HepG2 (cell line): ENCODE results near the gene USP7. TPM values are rescaled to one million over a fixed set of nuclear protein-coding genes. Genes with fewer than 3 reads are reported as not detected.

ENCODE experiments used
- ATAC-seq: fragments of 200-7000 bp; cut with Tn5 transposase; 3 replicates; pipeline ENCODE4 v1.9.1; 2020; ENCODE audit warnings: mild to moderate bottlenecking, moderate library complexity
- BruUV-seq: library from RNA; stranded (reverse); fragments of 400-500 nt; replicated peaks from 2 replicates; lab custom pipeline; 2021; lab: Mats Ljungman, UMichigan
- CTCF ChIA-PET: fragments of 300-600 bp; formaldehyde crosslinking; extraction: SDS; loops from one replicate; lab custom pipeline; 2021; ENCODE audit warnings: low total read pairs, inconsistent platforms, low intra/inter-chr PET ratio; lab: Yijun Ruan, JAX
- POLR2A ChIA-PET: fragments of 350-600 bp; sonication (Branson Sonifier 250); formaldehyde crosslinking; loops from one replicate; lab custom pipeline; 2020; ENCODE audit warnings: antibody characterized with exemption, inconsistent platforms; lab: Yijun Ruan, JAX
- DNase-seq: peaks from one replicate; pipeline ENCODE4 v3.0.0-alpha.2; 2015; ENCODE audit warnings: low spot score
- FAIRE-seq: peaks from 3 replicates; lab custom pipeline; 2011; peaks lifted over from hg19 to GRCh38; lab: Jason Lieb, UNC
- H2AFZ ChIP-seq: one replicate; pipeline ENCODE4 v1.6.1; 2011; ENCODE audit warnings: low read length, inconsistent platforms
- H3K27ac ChIP-seq: fragments of 300-600 bp; 3 replicates; pipeline ENCODE4 v1.8.0; 2011; ENCODE audit warnings: mixed run types, mild to moderate bottlenecking, mixed read lengths, low read length, inconsistent platforms; ENCODE audit not compliant: insufficient read depth; ENCODE audit errors: extremely low read length
- H3K27me3 ChIP-seq, 2 experiments: fragments of 200-600 bp in 1 of 2; 2 replicates in 1 of 2; 3 replicates in 1 of 2; pipeline versions ENCODE4 v1.6.0 to v1.8.0; 2011; ENCODE audit warnings: low read length in 2 of 2, mild to moderate bottlenecking in 2 of 2, moderate library complexity in 2 of 2, inconsistent platforms in 1 of 2; ENCODE audit not compliant: insufficient read depth in 2 of 2, control insufficient read depth in 1 of 2
- H3K36me3 ChIP-seq, 2 experiments: fragments of 200-600 bp in 1 of 2; replicated peaks in 1 of 2; 2 replicates in 1 of 2; 3 replicates in 1 of 2; pipeline versions ENCODE4 v1.5.1 to v1.8.0; 2011; ENCODE audit warnings: low read length in 2 of 2, inconsistent platforms in 1 of 2; ENCODE audit not compliant: insufficient read depth in 2 of 2, control insufficient read depth in 1 of 2
- H3K4me1 ChIP-seq: 2 replicates; pipeline ENCODE4 v1.5.1; 2012; ENCODE audit warnings: low read length, inconsistent platforms; ENCODE audit not compliant: insufficient read depth
- H3K4me2 ChIP-seq: 2 replicates; pipeline ENCODE4 v1.6.0; 2011; ENCODE audit warnings: low read depth, low read length, inconsistent platforms
- H3K4me3 ChIP-seq, 3 experiments: fragments of 200-600 bp in 1 of 3; sonication (generic), shearing (Covaris generic) in 1 of 3; replicated peaks in 1 of 3; 2 replicates each; pipeline ENCODE4 v1.5.1; 2011 to 2016; ENCODE audit warnings: low read length in 3 of 3, inconsistent platforms in 2 of 3, low read depth in 2 of 3, mild to moderate bottlenecking in 2 of 3, control low read depth in 1 of 3, mixed read lengths in 1 of 3; ENCODE audit not compliant: insufficient read depth in 1 of 3
- H3K79me2 ChIP-seq: one replicate; pipeline ENCODE4 v1.6.1; 2011; ENCODE audit warnings: low read length, inconsistent platforms; ENCODE audit not compliant: insufficient read depth
- H3K9ac ChIP-seq: 2 replicates; pipeline ENCODE4 v1.6.0; 2011; ENCODE audit warnings: mild to moderate bottlenecking, low read depth, low read length, inconsistent platforms; ENCODE audit not compliant: insufficient read depth
- H3K9me3 ChIP-seq: 2 replicates; pipeline ENCODE4 v1.5.1; 2012; ENCODE audit warnings: mild to moderate bottlenecking, low read length
- H4K20me1 ChIP-seq: 2 replicates; pipeline ENCODE4 v1.6.0; 2011; ENCODE audit warnings: inconsistent platforms, mild to moderate bottlenecking, low read length, moderate library complexity; ENCODE audit not compliant: insufficient read depth
- HMG20B ChIP-seq: conservative IDR thresholded peaks from 2 replicates; pipeline ENCODE4 v1.6.1; 2016; ENCODE audit warnings: missing genetic modification reagents, missing compliant biosample characterization
- RARA ChIP-seq: IDR thresholded peaks from 2 replicates; pipeline ENCODE4 v1.6.1; 2016; ENCODE audit warnings: missing genetic modification reagents, missing compliant biosample characterization
- ZNF263 ChIP-seq: sonication (generic); formaldehyde crosslinking; IDR thresholded peaks from 2 replicates; pipeline ENCODE4 v1.4.0; 2020; ENCODE audit warnings: missing genetic modification reagents
- ZNF547 ChIP-seq: sonication (generic); formaldehyde crosslinking; IDR thresholded peaks from 2 replicates; pipeline ENCODE4 v1.5.1; 2020; ENCODE audit warnings: mild to moderate bottlenecking, missing genetic modification reagents
- ZNF644 ChIP-seq: IDR thresholded peaks from 2 replicates; pipeline ENCODE4 v1.6.1; 2016; ENCODE audit warnings: low read depth
- ZNF720 ChIP-seq: sonication (generic); formaldehyde crosslinking; IDR thresholded peaks from 2 replicates; pipeline ENCODE4 v1.4.0; 2020; ENCODE audit warnings: missing genetic modification reagents
- ZNF737 ChIP-seq: sonication (generic); formaldehyde crosslinking; IDR thresholded peaks from 2 replicates; pipeline ENCODE4 v1.5.0; 2020; ENCODE audit warnings: missing genetic modification reagents, mild to moderate bottlenecking, borderline replicate concordance
- ZNF850 ChIP-seq: sonication (generic); formaldehyde crosslinking; conservative IDR thresholded peaks from 2 replicates; pipeline ENCODE4 v1.9.0; 2021; ENCODE audit warnings: mild to moderate bottlenecking, missing genetic modification reagents
- WGBS: methylation state at CpG from one replicate; pipeline ENCODE4 v1.1.6; 2017; ENCODE audit warnings: low lambda C conversion rate; 5-methylcytosine and 5-hydroxymethylcytosine counted together
- in situ Hi-C: cut with HindIII; loops from 2 replicates; pipeline ENCODE4 v1.10.0; 2017; ENCODE audit warnings: low pct_unique_long_range_greater_than_20kb; ENCODE audit not compliant: extremely low pct_ligation_motif_present
- intact Hi-C: fragments of 100-400 bp; cut with micrococcal nuclease; formaldehyde crosslinking; loops from one replicate; pipeline ENCODE4 v1.10.0; 2022; ENCODE audit not compliant: unreplicated experiment
- polyA plus RNA-seq, 8 experiments: library from polyadenylated mRNA; depleted of rRNA in 3 of 8; stranded (reverse) in 7 of 8; unstranded in 1 of 8; fragments of >200 nt; fragmentation: Illumina TruSeq in 4 of 8; extraction: Trizol in 4 of 8; gene quantifications; 2 replicates each; pipeline versions ENCODE4 v1.2.1 to v1.2.3, GENCODE V29; 2011 to 2016; ENCODE audit warnings: low read depth in 4 of 8, missing spikeins in 1 of 8, mixed read lengths in 1 of 8; ENCODE audit not compliant: insufficient read depth in 1 of 8
- total RNA-seq, 5 experiments: library from RNA; depleted of rRNA; stranded (reverse); fragments of >200 nt; fragmentation: Illumina TruSeq; extraction: Trizol; gene quantifications; 2 replicates each; pipeline ENCODE4 v1.2.3, GENCODE V29; 2016; ENCODE audit warnings: low read depth in 1 of 5
- TF ChIP-seq, protein P1 (sequence below): sonication (generic); formaldehyde crosslinking; IDR thresholded peaks from one replicate; pipeline ENCODE4 v1.5.1; 2020; ENCODE audit warnings: mild to moderate bottlenecking, missing genetic modification reagents; ENCODE audit errors: not compliant biosample characterization

The USP7 gene
- total and polyA plus RNA-seq, 2 of the 13 experiments (the other 11 are each of a cell fraction or from before 2014, with no cell fraction given), result 52.5 to 173 TPM

DNA sequence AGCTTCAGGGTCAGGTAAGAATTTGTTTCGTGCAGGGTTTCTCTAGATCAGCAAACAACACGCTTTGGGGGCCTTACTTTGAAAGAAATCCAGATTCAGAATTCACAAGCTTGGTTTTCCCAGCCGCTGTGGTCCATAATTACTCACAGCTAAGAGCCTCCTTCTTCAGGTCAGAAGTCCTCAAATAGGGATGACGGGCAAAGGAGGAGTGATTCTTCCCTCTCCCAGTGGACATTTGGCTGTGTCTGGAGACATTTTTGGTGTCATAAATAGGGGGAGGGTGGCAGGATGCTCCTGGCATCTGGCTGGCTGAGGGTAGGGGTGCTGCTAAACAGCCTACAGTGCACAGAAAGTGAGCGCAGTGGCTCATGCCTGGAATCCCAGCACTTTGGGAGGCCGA lies 48.6 kb upstream of the USP7 start:
- Histone ChIP-seq H3K9ac (no peak overlapping the region), H3K9me3 (peaks cover 12% of the 10 kb centered on the region), H2AFZ (no peak overlapping the region), H3K4me2 (no peak overlapping the region), H4K20me1 (no peaks in the 10 kb centered on the region), H3K79me2 (no peaks in the 10 kb centered on the region)
- in situ Hi-C loops, result no loop called here
- intact Hi-C loops, result no loop called here
- POLR2A ChIA-PET, result no interaction called here
- 35% methylated on average over 6 of the region's 6 CpGs for WGBS
- no peak for DNase-seq
- BruUV-seq, result no TSS peak
- no peak for ATAC-seq
- peak; percentile 65 for TF ChIP-seq ZNF263 (CRISPR knock-in tag)
- no peak for TF ChIP-seq ZNF644 (CRISPR knock-in tag)
- TF ChIP-seq ZNF547 (CRISPR knock-in tag), result 0 out of 2 replicates have a peak, but pooled peaks have one; percentile 26
- TF ChIP-seq, all 625 proteins: peak for 2
- Histone ChIP-seq H3K4me3 (no peak overlapping the region), H3K27me3 (peaks cover under 1 to 7% of the 10 kb centered on the region in 2 experiments; a peak in 4 of 5 replicates), H3K36me3 (no peaks in the 10 kb centered on the region), H3K27ac (no peak overlapping the region), H3K4me1 (peaks cover 56% of the 10 kb centered on the region)
- no peak for FAIRE-seq
- CTCF ChIA-PET, result no interaction called here

DNA sequence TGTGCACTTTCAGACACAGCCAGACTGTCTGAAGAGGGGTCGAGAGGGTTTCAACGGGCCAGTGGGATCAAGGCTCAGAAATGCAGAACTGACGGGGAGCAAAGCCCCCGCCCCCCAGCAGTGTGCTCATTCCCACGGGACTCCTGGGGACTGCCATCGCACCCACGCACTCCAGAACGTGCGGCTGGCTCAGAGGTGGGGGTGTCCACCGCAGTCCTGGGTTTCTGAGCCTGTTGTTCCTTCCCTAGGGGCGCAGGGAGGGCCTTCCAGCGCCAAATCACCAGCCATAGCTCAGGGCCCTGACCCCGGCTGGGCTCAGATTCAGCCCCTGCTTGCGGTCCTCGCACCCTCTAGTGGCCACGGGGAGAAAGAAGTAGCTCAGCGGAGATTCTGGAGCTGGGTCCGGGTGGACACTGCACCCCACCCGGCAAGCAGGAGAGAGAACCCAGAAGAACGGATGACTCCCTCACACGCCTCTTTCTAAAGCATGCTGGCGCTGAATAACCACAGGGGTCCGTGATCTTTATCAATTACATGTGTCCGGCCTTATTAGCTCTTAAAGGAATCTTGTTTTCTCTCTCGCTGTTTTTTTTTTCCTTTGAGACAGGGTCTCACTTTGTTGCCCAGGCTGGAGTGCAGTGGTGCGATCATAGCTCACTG lies 45.0 kb upstream of the USP7 start:
- Histone ChIP-seq H4K20me1 (no peaks in the 10 kb centered on the region), H2AFZ (peak overlapping the region; percentile 78), H3K79me2 (no peaks in the 10 kb centered on the region), H3K27ac (no peak overlapping the region), H3K9ac (peak overlapping the region; percentile 46), H3K4me1 (peaks cover 54% of the 10 kb centered on the region), H3K4me3 (peak overlapping the region; percentile 57 to 78 (median 61)), H3K27me3 (peaks cover 2 to 8% of the 10 kb centered on the region in 2 experiments; a peak in 3 of 5 replicates), H3K36me3 (no peaks in the 10 kb centered on the region), H3K4me2 (peak overlapping the region; percentile 94), H3K9me3 (peaks cover under 1% of the 10 kb centered on the region; the same call in 1 of the 2 replicates)
- DNase-seq (peak; percentile 85), ATAC-seq (peak; percentile 94), FAIRE-seq (peak; percentile 82)
- ChIA-PET POLR2A (interaction anchor here (0.7 to 3.5 kb wide), 18 partner anchors 10 to 146 kb away, joined by 3 to 42 read pairs (median 4); partner anchors contain the start of genes CARHSP1, HAPSTR1, LITAFD and USP7), CTCF (interaction anchor here (0.6 to 2.7 kb wide), 6 partner anchors 25 to 126 kb away, joined by 3 to 30 read pairs (median 7); no protein-coding TSS in a partner anchor)
- BruUV-seq, result no TSS peak
- intact Hi-C loops, result loop anchor here (1.0 to 2.0 kb wide), 5 partner anchors 21 to 126 kb away; no protein-coding TSS in a partner anchor
- under 1% methylated on average over 26 of the region's 26 CpGs for WGBS
- in situ Hi-C loops, result no loop called here
- 0 out of 2 replicates have a peak, but pooled peaks have one; percentile 10 for TF ChIP-seq HMG20B (CRISPR knock-in tag)
- TF ChIP-seq RARA (CRISPR knock-in tag), result peak; percentile 73
- peak; percentile 74; the same call in 1 of the 2 replicates for TF ChIP-seq ZNF737 (CRISPR knock-in tag)
- TF ChIP-seq, protein P1, sequence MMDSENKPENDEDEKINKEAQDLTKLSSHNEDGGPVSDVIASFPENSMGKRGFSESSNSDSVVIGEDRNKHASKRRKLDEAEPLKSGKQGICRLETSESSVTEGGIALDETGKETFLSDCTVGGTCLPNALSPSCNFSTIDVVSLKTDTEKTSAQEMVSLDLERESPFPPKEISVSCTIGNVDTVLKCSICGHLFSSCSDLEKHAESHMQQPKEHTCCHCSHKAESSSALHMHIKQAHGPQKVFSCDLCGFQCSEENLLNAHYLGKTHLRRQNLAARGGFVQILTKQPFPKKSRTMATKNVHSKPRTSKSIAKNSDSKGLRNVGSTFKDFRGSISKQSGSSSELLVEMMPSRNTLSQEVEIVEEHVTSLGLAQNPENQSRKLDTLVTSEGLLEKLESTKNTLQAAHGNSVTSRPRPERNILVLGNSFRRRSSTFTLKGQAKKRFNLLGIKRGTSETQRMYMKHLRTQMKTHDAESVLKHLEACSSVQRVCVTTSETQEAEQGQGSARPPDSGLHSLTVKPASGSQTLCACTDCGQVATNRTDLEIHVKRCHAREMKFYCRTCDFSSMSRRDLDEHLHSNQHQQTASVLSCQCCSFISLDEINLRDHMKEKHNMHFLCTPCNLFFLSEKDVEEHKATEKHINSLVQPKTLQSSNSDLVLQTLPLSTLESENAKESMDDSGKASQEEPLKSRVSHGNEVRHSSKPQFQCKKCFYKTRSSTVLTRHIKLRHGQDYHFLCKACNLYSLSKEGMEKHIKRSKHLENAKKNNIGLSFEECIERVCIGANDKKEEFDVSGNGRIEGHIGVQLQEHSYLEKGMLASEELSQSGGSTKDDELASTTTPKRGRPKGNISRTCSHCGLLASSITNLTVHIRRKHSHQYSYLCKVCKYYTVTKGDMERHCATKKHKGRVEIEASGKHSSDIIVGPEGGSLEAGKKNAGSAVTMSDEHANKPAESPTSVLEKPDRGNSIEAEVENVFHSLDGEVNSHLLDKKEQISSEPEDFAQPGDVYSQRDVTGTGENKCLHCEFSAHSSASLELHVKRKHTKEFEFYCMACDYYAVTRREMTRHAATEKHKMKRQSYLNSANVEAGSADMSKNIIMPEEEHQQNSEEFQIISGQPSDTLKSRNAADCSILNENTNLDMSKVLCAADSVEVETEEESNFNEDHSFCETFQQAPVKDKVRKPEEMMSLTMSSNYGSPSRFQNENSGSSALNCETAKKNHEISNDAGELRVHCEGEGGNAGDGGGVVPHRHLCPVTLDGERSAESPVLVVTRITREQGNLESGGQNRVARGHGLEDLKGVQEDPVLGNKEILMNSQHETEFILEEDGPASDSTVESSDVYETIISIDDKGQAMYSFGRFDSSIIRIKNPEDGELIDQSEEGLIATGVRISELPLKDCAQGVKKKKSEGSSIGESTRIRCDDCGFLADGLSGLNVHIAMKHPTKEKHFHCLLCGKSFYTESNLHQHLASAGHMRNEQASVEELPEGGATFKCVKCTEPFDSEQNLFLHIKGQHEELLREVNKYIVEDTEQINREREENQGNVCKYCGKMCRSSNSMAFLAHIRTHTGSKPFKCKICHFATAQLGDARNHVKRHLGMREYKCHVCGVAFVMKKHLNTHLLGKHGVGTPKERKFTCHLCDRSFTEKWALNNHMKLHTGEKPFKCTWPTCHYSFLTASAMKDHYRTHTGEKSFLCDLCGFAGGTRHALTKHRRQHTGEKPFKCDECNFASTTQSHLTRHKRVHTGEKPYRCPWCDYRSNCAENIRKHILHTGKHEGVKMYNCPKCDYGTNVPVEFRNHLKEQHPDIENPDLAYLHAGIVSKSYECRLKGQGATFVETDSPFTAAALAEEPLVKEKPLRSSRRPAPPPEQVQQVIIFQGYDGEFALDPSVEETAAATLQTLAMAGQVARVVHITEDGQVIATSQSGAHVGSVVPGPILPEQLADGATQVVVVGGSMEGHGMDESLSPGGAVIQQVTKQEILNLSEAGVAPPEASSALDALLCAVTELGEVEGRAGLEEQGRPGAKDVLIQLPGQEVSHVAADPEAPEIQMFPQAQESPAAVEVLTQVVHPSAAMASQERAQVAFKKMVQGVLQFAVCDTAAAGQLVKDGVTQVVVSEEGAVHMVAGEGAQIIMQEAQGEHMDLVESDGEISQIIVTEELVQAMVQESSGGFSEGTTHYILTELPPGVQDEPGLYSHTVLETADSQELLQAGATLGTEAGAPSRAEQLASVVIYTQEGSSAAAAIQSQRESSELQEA (CRISPR knock-in tag), result peak; percentile 96
- TF ChIP-seq ZNF720, result no peak
- no peak for TF ChIP-seq ZNF850
